NCI-H1694 treated with DMSO at 0.1 percent for 48 hours (cell line): Measurements from ENCODE around the gene SLC2A13.
"Not testable (repeated sequence)": the region's sequence is repeated elsewhere in the genome, so short reads cannot be mapped to it uniquely, and the experiment has no call there.

ENCODE experiments used
- DNase-seq: peaks from one replicate; lab custom pipeline; 2025; lab: John Stamatoyannopoulos, UW

SLC2A13 gene

GRCh38 chr12:40104461-40105264, 1.2 kb downstream of the SLC2A13 start:
- no peak for DNase-seq

GRCh38 chr12:40103043-40103442, 2.8 kb downstream of the SLC2A13 start:
- DNase-seq = no peak

GRCh38 chr12:40101747-40102146, 4.1 kb downstream of the SLC2A13 start:
- no peak for DNase-seq

GRCh38 chr12:40099423-40099853, 6.4 kb downstream of the SLC2A13 start:
- no peak for DNase-seq

GRCh38 chr12:40098406-40099145, 7.3 kb downstream of the SLC2A13 start:
- DNase-seq = no peak

- DNase-seq = no peak
These were observed 12.4 kb downstream of the SLC2A13 start for GRCh38 chr12:40093512-40093911.

- no peak for DNase-seq
These were observed 19.4 kb downstream of the SLC2A13 start for GRCh38 chr12:40086471-40086870.

- no peak for DNase-seq
These were observed 27.6 kb downstream of the SLC2A13 start for GRCh38 chr12:40078266-40078665.

- DNase-seq = no peak
These were observed 30.4 kb downstream of the SLC2A13 start for GRCh38 chr12:40075458-40075857.

GRCh38 chr12:40068416-40068815, 37.5 kb downstream of the SLC2A13 start:
- no peak for DNase-seq

- DNase-seq = no peak
These were observed 40.2 kb downstream of the SLC2A13 start for GRCh38 chr12:40065636-40066035.

- peak; percentile 41 for DNase-seq
These were observed 42.5 kb downstream of the SLC2A13 start for GRCh38 chr12:40063414-40063813.

- peak; percentile 22 for DNase-seq
These were observed 47.1 kb downstream of the SLC2A13 start for GRCh38 chr12:40058721-40059190.

- no peak for DNase-seq
These were observed 49.5 kb downstream of the SLC2A13 start for GRCh38 chr12:40056373-40056772.

GRCh38 chr12:40055776-40056175, 50.1 kb downstream of the SLC2A13 start:
- DNase-seq = no peak

- no peak for DNase-seq
These were observed 50.7 kb downstream of the SLC2A13 start for GRCh38 chr12:40055228-40055579.

- DNase-seq = no peak
These were observed 51.2 kb downstream of the SLC2A13 start for GRCh38 chr12:40054555-40055227.

GRCh38 chr12:40049268-40049667, 56.6 kb downstream of the SLC2A13 start:
- no peak for DNase-seq

GRCh38 chr12:40047002-40047401, 58.9 kb downstream of the SLC2A13 start:
- DNase-seq = not testable (repeated sequence)

- DNase-seq = no peak
These were observed 60.2 kb downstream of the SLC2A13 start for GRCh38 chr12:40045656-40046055.

GRCh38 chr12:40044396-40044795, 61.5 kb downstream of the SLC2A13 start:
- no peak for DNase-seq

GRCh38 chr12:40039598-40039997, 66.3 kb downstream of the SLC2A13 start:
- no peak for DNase-seq

GRCh38 chr12:40038619-40039018, 67.3 kb downstream of the SLC2A13 start:
- DNase-seq = no peak
